ENCODE measurements around the gene ZNF664.

DNA sequence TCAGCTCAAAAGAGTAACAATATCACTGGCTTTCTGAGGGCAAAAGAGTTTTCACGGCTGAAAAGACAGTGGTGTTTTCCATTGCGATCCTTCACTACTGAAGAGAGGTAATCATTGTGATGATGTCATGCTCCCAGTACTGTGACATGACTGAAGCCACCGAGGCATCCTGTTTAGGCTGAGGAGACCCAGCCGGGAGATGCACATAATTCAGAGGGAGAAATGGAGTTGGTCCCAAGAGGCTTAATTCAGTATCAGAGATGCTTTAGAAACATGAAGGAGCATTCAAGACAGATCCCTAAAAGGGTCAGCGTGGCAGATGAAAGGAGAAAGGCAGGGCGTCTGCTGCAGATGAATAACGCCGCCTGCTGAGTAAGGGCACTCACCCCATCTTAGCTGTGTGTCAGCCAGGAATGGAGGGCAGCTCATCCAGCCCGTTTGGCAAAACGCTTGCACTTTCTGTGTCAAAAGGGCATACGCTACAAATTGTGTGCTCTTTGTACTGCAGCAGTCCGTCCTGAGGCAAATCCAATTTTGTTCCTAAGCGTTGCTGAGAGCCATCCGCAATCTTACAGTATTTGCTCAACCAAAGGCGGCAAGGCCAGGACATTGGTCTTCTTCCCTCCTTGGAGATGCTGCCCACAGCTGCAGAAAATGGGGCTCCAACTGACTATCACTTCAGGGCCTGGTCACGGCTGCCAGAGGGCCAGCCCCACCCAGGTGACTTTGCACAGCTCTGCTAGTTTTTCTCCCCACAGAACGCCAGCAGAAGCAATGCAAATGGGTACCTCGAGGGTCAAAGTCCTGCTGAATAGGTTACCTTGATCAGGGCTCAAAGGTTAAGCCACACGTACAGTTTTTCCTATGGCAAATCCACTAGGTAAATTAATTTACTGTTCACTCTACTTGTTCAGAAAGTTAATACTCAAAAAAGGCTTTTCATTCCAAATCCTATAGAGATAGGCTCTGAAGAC lies 23.9 kb upstream of the ZNF664 start:
- TF ChIP-seq EZH2phosphoT487 (IDR thresholded peaks at IDR 0.05; ENCODE audit: borderline replicate concordance) (no peak), POLR2A (IDR thresholded peaks at IDR 0.05; ENCODE audit: borderline replicate concordance, extremely low read depth, insufficient read depth, insufficient read length) (no peak), YY1 (IDR thresholded peaks at IDR 0.05; ENCODE audit: extremely low read depth, insufficient replicate concordance, low read depth, low read length) (no peak), POLR2AphosphoS5 (IDR thresholded peaks at IDR 0.05; ENCODE audit: low read depth, low read length) (no peak), RAD21 (IDR thresholded peaks at IDR 0.05; ENCODE audit: low read depth) (no peak), CEBPB (IDR thresholded peaks at IDR 0.05; ENCODE audit: low read depth) (no peak), EZH2 (IDR thresholded peaks at IDR 0.05) (no peak), EGR1 (IDR thresholded peaks at IDR 0.05; ENCODE audit: low read depth) (no peak), FOSL1 (IDR thresholded peaks at IDR 0.05; ENCODE audit: low read depth) (no peak)
- TF ChIP-seq, protein P1, sequence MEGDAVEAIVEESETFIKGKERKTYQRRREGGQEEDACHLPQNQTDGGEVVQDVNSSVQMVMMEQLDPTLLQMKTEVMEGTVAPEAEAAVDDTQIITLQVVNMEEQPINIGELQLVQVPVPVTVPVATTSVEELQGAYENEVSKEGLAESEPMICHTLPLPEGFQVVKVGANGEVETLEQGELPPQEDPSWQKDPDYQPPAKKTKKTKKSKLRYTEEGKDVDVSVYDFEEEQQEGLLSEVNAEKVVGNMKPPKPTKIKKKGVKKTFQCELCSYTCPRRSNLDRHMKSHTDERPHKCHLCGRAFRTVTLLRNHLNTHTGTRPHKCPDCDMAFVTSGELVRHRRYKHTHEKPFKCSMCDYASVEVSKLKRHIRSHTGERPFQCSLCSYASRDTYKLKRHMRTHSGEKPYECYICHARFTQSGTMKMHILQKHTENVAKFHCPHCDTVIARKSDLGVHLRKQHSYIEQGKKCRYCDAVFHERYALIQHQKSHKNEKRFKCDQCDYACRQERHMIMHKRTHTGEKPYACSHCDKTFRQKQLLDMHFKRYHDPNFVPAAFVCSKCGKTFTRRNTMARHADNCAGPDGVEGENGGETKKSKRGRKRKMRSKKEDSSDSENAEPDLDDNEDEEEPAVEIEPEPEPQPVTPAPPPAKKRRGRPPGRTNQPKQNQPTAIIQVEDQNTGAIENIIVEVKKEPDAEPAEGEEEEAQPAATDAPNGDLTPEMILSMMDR (IDR thresholded peaks at IDR 0.05 in 2 of 3, conservative IDR thresholded peaks at IDR 0.05 in 1 of 3; ENCODE audit: borderline replicate concordance in 1 of 3, insufficient read depth in 1 of 3, low read depth in 2 of 3, low read length in 2 of 3): no peak
- TF ChIP-seq, protein P2, sequence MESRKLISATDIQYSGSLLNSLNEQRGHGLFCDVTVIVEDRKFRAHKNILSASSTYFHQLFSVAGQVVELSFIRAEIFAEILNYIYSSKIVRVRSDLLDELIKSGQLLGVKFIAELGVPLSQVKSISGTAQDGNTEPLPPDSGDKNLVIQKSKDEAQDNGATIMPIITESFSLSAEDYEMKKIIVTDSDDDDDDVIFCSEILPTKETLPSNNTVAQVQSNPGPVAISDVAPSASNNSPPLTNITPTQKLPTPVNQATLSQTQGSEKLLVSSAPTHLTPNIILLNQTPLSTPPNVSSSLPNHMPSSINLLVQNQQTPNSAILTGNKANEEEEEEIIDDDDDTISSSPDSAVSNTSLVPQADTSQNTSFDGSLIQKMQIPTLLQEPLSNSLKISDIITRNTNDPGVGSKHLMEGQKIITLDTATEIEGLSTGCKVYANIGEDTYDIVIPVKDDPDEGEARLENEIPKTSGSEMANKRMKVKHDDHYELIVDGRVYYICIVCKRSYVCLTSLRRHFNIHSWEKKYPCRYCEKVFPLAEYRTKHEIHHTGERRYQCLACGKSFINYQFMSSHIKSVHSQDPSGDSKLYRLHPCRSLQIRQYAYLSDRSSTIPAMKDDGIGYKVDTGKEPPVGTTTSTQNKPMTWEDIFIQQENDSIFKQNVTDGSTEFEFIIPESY (IDR thresholded peaks at IDR 0.05; ENCODE audit: extremely low read depth, insufficient replicate concordance, low read length): no peak
- TF ChIP-seq, protein P3, sequence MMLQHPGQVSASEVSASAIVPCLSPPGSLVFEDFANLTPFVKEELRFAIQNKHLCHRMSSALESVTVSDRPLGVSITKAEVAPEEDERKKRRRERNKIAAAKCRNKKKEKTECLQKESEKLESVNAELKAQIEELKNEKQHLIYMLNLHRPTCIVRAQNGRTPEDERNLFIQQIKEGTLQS (IDR thresholded peaks at IDR 0.05): no peak
- TF ChIP-seq, protein P4, sequence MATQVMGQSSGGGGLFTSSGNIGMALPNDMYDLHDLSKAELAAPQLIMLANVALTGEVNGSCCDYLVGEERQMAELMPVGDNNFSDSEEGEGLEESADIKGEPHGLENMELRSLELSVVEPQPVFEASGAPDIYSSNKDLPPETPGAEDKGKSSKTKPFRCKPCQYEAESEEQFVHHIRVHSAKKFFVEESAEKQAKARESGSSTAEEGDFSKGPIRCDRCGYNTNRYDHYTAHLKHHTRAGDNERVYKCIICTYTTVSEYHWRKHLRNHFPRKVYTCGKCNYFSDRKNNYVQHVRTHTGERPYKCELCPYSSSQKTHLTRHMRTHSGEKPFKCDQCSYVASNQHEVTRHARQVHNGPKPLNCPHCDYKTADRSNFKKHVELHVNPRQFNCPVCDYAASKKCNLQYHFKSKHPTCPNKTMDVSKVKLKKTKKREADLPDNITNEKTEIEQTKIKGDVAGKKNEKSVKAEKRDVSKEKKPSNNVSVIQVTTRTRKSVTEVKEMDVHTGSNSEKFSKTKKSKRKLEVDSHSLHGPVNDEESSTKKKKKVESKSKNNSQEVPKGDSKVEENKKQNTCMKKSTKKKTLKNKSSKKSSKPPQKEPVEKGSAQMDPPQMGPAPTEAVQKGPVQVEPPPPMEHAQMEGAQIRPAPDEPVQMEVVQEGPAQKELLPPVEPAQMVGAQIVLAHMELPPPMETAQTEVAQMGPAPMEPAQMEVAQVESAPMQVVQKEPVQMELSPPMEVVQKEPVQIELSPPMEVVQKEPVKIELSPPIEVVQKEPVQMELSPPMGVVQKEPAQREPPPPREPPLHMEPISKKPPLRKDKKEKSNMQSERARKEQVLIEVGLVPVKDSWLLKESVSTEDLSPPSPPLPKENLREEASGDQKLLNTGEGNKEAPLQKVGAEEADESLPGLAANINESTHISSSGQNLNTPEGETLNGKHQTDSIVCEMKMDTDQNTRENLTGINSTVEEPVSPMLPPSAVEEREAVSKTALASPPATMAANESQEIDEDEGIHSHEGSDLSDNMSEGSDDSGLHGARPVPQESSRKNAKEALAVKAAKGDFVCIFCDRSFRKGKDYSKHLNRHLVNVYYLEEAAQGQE (IDR thresholded peaks at IDR 0.05; ENCODE audit: low read depth): no peak
- TF ChIP-seq, protein P5, sequence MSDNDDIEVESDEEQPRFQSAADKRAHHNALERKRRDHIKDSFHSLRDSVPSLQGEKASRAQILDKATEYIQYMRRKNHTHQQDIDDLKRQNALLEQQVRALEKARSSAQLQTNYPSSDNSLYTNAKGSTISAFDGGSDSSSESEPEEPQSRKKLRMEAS (IDR thresholded peaks at IDR 0.05): no peak

Data from HCT116 (cell line).